ENCODE measurements around the gene KRT3.

KRT3 gene

DNA sequence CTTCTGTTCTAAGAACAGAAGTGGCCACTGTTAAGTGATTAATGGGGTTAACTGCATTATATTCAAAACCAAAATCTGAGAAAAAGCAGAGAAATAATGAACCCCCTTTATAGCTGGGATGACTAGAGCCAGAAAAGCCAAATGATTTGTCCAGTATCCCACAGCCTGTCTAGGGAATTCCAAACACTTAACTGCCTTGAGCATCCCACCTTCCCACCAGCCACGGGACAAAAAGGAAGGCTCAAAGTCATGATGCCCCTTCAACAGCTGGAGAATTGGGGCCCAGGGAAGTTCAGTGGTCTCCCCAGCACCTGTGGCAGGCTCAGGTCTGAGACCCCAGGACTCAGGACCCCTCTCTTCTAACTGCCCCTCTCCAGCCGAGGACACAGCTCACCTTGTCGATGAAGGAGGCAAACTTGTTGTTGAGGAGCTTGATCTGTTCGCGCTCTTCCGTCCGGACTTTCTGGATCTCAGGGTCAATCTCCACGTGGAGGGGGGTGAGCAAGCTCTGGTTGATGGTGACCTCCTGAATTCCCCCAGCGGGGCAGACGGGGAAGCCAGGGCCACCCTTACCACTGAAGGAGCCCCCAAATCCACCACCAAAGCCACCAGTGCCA is 17.4 kb upstream of the KRT3 start:
- DNase-seq, result no peak

DNA sequence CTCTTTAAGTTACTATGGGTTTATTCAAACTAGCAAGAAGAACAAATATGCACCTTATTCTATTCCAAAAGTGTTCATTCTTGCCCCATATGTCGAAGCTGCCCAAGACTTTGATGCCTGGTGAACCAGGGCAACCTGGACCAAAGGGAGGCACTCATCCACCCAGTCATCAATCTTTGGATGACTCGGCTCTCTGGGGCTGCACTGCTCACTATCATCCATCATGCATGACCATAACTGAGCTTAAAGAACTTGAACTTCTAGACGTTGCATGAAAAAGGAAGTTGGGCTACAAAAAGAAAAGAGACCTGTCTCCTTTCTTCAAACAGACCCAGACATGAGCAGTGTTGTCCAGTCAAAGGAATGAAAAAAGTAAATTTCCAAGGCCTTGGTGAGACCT is 16.8 kb upstream of the KRT3 start:
- DNase-seq, result no peak

DNA sequence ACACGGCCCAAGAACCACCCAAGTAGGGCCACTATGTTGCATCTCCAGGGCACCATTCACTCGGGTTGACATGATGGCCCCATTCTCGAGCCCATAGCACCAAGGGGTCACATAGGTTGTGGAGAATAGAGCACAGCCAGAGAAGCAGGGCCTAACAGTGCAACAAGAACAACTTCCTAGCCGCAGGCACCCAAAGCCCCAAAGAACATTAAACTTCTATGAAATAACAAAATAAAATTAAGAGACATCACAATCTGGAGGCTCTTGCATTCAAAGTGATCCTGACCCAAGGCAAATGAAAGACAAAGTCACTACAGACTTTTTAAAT is 16.1 kb upstream of the KRT3 start:
- no peak for DNase-seq

DNA sequence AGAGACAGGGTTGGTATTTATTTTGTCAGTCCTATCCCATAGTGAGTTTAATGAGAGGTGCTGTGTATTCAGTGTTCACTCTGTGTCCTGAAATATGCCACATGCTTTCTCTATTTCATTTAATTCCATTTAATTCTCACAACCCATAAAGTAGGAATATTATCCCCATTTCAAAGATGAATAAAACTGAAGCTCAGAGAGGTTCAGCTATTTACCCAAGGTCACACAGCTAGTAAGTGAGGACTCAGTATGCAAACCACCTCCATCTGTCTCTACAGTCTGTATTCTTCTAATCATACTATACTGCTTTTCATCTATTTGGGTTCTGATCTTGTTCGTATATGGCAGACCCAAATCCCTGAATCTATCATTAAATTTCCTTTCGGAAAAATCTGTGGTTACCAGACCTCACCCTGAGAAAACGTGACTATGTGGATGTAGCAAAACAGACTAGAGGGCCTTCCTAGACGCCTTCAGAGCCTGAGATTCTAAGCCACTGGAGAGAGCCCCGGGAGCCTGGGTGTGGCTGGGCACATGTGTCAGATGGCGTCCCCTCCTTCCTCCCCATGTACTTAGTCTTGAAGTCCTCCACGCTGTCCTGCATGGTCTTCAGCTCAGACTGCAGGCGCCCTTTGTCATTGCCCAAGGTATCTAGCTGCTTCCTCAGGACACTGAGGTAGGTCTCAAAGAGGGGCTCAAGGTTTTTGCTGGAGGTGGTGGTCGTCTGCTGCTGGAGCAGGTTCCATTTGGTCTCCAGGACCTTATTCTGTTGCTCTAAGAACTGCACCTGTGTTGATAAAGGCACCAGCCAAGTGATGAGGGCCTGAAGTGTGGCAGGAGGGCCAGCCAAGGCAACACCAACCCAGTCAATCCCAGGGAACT is 15.5 kb upstream of the KRT3 start:
- DNase-seq, result no peak

DNA sequence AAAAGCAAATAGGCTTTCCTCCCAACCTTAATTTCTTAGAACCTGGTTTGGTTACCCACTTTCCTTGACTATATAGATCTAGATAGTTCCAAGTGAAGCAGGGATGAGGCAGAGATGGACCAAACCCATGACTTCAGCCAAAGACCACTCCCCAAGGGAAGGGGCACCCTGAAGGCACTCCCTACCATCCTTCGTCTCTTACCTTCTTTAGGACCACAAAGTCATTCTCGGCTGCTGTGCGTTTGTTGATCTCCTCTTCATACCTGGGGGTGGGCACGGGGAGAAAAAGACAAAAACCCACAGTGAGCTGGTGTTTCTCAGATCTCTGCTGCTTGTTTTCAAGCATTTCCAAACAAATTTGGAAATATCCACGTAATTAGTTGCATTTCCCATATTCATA is 14.6 kb upstream of the KRT3 start:
- no peak for DNase-seq

DNA sequence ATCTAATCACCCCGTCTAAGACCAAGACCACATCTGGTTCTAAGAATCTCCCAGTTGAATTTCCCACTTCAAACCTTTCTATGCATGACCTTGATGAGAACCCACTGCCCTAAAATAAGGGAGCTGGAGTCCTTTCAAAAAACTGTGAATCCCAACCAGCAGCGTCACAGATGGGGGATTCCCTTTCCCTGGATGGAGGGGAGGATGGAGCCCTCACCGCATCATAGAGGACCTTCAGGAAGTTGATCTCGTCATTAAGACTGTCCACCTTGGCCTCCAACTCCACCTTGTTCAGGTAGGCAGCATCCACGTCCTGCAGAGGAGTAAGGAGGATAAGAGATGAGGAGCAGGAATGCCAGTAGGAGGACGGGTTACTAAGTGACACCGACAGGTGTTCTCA is 13.2 kb upstream of the KRT3 start:
- no peak for DNase-seq

DNA sequence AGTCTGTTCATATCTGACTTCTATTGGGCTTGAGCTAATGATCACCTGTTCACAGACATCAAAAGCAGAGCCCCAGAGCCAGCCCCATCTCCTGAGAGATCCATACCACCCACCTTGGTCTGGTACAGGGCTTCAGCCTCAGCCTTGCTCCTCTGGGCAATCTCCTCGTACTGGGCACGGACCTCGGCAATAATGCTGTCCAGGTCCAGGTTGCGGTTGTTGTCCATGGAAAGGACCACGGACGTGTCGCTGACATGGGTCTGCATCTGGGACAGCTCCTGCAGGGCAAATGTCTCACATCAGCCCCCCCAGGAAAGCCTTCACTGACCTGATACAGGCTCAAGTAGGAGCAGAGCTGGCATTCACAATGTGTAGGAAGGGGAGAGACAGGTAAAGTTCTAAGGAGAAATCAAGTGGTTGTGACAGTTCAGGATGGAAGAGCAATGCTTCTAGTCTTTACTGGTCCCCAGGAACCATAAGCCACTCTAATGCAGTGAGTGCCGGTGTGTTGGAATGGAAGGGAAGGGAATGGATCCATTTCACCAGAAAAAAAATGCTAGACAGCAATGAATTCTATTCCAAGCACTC is 12.8 kb upstream of the KRT3 start:
- no peak for DNase-seq

DNA sequence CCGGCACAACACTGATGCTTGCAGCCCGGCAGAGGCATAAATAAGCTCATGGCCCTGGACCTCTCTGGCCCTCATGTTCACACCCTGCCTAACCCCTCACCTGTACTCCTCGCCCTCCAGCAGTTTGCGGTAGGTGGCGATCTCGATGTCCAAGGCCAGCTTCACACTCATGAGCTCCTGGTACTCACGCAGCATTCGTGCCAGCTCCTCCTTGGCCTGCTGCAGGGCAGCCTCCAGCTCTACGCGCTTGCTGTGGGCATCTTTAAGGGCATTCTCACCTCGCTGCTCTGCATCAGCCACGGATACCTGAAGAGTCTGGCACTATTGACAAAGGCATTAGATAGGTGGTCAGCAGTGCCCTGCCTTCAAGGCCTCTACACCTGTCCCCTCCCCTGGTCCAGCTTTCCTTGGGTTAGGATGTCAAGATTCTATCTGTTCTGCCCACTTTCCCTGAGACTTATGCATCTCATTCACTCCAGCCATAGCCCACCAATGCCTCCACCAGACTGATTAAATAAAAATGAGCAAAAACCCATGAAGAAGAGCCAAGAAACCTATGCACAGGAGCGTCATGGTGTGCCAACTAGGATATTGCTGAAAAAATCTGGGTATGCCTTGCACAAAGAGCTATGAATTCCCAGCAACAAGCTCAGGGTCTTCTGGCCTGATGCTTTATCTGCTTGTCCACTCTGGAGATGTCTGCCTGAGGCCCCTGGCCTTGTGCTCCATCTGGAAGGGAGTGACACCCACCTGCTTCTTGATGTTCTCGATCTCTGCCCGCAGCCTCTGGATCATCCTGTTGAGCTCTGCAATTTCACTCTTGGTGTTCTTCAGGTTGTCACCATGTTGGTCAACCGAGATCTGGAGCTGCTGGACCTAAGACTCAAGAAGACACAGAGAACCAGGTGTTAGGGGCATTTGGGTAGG is 11.9 kb upstream of the KRT3 start:
- DNase-seq, result no peak

DNA sequence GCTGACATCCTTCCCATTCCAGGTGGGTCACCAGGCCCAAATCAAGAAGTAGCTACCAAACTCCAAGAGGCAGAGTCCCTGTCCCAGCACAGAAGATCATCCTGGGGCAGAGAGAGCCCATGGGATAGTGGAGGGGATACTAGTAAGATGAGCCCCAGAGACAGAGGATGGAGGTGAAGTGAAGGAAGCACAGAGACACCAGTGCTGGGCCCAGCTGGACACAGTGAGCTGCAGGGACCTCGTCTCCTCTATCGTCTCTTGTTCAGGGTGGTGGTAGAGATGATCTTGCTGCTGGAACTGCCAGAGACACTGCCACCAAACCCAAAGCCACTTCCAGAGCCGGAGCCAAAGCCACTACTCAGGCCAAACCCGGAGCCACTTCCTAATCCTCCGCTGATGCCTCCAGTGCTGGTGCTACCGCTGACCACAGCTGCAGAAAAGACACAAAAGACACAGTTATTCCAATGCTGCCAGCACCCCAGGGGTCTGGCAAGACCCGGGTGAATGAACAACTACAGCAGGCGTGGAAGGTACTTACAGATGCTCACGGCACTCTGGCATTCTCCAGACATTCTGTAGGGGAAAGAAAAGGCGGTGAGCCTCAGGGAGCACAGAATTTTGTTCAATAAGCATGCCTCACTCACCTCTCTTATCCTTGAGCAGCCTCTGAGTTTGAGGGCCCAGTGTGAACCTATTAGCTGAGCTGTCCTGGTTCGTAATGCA is 11.1 kb upstream of the KRT3 start:
- no peak for DNase-seq

DNA sequence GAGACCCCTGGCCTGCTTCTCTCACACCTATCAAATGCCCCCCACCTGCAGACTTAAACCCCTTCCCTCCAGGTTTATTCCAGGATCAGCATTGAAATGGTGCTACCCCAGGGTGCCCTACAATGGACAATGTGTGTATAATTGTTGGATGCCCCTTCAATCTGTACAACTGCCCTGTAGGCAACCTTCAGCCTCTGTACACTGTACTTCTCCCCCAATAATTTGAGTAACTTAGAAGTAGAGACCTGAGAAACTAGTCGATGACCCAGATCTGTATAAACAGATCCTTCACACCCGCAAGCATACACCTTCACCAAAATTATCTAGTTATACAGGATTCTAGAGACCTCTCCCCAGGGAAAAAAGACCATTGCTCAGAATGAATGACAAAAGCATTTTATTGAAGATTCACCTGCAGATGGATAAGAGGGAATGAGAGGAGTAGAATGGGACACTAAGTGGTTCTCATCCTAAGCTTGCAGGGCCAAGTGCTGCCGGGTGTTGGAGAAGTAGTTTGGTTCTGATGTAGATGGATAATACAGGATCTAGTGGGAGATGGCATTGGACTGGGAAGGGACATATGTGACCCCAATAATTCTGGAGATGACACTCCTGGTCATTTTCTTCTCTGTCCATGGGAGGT is 10.4 kb upstream of the KRT3 start:
- DNase-seq, result no peak

DNA sequence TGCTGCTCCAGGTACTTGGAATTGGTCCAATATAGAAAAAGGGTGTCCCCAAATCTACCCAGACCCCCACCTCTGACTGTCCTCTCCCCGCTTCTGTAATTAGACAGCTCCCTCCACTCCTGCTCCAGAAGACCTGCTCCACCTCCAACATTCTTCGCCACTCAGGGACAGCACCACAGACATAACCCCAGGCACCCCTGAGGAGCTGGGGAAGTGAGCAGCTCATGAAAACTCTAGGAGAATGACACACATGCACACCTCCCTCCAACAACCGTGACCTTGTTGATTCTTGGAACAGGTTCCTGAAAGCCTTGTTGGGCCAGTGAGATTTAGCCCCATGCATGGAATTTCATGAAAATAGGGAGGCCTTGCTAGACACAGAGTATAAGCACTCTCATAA is 9.8 kb upstream of the KRT3 start:
- no peak for DNase-seq

DNA sequence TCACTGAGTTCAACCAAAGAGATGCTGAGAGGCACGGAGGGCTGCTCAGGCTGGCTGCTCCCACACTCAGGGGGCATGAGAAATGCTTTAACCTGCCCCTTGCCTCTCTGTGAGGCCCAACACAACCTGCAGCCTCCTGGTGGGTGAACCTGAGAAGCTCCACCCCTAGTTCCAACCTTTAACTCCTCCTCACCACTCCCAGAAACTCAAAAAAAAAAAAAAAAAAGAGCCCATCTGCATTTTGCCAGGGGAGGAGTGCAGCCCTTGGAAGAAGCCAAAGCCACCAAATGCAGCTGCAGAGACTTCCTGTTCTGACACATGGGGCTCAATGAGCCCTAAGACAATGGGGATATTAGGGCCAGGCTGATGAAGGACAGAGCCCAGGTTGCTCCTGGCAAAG is 9.1 kb upstream of the KRT3 start:
- DNase-seq, result no peak

DNA sequence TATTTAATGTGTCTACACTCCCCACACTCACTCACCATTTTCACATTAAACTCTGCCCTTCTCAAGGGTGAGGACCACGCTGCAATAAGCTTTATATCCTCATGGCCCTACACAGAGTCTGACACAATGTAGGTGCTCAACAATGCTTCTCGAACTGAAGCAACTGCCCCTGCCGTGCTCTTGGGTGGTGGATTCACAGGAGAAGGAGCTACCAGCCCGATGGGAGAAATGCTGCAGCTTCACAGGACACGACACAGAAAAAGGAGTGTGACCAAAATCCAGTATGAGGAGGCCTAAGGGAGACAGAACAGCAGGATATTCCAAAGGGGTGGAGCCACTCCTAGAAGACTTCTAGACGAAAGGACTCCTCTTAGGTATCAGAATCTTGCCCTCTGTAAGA is 6.5 kb upstream of the KRT3 start:
- DNase-seq, result no peak

DNA sequence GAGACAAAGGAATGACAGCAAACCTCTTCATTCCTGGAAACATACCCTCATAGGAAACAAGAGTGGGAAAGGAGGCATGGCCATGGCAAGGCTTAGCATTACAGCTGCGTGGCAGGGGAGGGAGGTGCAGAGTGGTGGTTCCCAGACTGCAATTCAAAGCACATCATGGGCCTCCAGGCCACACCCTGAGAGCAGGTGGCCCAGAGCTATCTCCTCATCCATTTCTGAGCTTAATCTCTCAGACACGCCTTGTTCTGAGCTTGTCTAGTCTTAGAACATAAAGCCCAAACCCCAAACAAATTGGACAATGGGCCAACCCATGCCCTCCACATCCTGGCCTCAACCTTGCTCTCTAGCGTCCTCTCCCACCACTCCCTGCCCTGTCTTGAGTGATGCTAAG is 5.9 kb upstream of the KRT3 start:
- no peak for DNase-seq

DNA sequence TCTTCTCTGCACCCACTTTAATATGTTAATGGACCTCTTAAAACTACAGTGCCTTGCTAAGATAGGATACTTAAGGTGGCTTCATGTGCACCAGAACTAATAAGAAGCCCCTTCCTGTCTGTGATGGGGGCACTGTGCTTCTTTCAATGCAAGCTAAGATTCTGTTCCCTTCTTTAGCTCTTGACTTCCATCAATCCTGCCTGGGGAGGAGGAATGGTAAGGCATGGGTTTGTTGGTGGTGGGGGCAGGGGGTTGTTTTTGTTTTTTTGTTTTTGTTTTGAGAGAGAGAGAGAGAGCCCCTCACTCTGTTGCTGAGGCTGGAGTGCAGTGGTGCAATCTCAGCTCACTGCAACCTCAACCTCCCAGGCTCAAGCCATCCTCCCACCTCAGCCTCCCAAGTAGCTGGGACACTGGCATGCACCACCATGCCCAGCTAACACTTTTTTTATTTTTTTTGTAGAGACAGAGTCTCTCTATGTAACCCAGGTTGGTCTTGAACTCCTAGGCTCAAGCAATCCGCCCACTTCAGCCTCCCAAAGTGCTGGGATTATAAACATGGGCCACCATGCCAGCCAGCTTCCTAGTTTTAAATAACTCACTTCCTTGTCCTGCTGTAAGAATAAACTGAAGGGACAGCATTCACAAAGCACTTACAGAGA is 4.5 kb upstream of the KRT3 start:
- DNase-seq, result no peak

DNA sequence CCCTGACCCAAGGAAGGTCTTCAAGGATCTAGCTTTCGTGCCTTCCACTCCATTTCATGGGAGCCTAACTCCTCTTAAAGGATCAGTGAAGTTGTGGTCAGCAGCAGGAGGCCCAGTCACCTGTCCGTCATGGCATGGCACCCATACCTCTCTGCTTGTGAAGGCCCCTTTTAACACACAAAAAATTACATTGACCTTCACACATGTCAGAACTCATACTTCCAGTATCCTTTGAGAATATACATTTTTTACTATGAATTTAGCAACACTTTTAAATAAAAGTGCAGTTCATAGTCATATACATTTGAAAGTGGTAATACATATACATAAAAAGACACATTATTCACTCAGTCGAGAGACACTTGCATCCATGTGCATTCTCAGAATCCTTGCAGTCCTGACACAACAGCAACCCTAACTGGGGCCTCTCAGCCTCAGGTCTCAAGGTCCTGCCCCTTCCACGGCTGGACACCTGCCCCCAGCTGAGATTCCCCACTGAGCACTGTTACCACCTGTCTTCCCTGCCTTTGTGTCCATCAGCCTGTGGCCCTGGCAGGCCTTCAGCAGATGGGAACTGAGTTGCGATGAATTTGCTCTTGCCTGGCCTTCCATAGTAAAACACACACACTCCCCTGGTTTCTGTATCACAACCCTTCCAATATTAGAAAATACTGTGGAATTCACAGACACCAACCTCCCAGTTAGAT is 3.7 kb upstream of the KRT3 start:
- DNase-seq, result no peak

DNA sequence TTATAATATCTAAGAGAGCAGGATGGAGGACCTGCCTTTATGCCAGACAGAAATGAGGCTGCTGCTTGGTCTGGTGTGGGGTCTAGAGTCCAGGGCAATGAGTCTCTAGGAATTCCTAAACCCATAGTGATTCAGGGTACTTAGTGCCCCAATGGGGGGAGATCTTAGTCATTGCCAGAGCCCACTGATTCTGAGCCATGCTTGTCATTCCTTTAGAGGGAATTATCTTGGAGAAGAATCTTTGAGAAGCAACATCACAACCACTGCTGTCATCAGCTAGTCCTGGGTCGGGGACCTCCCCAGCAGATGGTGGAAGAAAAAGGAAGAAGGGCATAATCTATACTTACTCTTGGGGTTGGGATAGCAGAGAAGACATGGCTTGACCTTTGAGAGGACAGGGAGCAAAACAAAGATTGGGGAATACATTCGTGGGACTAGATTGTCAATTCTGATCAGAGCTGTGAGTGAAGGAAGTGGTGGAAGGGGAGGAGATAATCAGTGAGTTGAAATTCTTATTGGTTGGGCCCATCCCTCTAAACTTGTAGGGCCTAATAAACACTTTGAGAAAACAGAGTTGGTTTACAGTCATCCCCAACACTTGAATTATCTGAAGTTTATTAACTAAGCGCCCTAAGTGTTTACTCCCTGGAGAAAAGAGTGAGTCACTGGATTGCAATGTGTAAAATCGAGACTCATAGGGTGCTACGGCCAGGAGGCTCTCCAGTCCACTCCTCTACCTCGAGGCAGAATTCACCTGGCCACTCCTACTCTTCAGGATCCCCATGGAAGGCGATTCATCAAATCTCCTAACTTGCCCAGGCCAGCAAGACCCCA is 3.0 kb upstream of the KRT3 start:
- DNase-seq, result no peak

DNA sequence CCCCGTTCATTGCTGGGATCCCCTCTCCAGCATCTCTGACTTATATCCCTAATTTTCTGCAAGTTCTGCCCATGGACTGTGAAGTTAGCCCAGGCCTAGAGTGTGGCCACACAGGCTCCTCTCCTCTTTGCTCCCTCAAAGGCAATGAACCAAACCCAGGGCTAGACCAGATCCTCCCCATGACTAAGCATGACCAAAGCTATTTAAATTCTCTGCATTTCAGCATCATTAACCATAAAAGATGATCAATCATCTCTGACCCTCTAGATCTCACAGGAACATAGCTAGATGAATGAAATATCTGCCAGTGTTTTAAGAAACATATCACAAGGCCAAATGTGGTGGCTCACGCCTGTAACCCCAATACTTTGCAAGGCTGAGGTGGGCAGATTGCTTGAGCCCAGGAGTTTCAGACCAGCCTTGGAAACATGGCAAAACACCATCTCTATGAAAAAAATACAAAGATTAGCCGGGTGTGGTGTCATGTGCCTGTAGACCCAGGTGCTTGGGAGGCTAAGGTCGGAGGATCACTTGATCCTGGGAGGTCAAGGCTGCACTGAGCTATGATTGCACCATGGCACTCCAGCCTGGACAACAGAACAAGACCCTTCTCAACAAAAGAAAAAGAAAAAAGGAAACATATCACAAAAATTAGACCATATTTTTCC is 2.2 kb upstream of the KRT3 start:
- DNase-seq, result no peak

DNA sequence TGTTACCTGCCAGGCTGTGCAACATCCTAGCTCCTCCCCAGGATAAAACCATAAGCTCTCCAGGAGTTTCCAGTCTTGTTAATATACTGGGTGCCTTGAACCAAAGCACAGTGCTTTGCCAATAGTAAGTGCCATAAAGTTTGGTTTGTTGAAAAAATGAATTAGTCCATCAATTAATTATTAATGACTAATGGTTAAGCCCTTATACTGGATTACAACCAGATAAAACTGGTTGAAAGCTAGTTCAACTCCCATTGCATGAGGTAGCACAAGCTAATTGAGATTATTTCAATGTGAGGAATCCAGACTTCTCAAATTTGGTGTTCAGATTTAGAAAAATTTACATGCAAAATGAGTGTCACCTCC is 1.6 kb upstream of the KRT3 start:
- no peak for DNase-seq

Data from DMS79 treated with DMSO at 0.1 percent for 48 hours (cell line).